Activated naive CD4-positive, alpha-beta T cell treated with anti-CD3 and anti-CD28 coated beads, Interleukin-2, amount 10 ng/mL, durations not matched to agents 7 days and 5 days (primary cell): Measurements from ENCODE around the gene ZNF566.
A peak's percentile ranks its signal among the peaks of the same experiment; 100 is the strongest.

ENCODE experiments used
- CTCF ChIA-PET: fragments of 350-600 bp; sonication (Branson Sonifier 250); formaldehyde crosslinking; loops from one replicate; lab custom pipeline; 2021; ENCODE audit warnings: antibody characterized with exemption; lab: Charles Lee
- DNase-seq: peaks from one replicate; pipeline ENCODE4 v3.0.0-alpha.2; 2020
- H3K27ac Mint-ChIP-seq: one replicate; pipeline ENCODE4 v1.8.0; 2021; ENCODE audit warnings: mild to moderate bottlenecking, moderate library complexity, mixed read lengths
- H3K27me3 Mint-ChIP-seq: one replicate; pipeline ENCODE4 v1.8.0; 2021; ENCODE audit warnings: mild to moderate bottlenecking, mixed read lengths
- H3K36me3 Mint-ChIP-seq: one replicate; pipeline ENCODE4 v1.8.0; 2021; ENCODE audit warnings: mixed read lengths
- H3K4me1 Mint-ChIP-seq: one replicate; pipeline ENCODE4 v1.8.0; 2021; ENCODE audit warnings: mixed read lengths
- H3K4me3 Mint-ChIP-seq: one replicate; pipeline ENCODE4 v1.8.0; 2021; ENCODE audit warnings: mild to moderate bottlenecking, moderate library complexity, mixed read lengths
- H3K9me3 Mint-ChIP-seq: one replicate; pipeline ENCODE4 v1.8.0; 2021; ENCODE audit warnings: mixed read lengths

The ZNF566 gene

DNA sequence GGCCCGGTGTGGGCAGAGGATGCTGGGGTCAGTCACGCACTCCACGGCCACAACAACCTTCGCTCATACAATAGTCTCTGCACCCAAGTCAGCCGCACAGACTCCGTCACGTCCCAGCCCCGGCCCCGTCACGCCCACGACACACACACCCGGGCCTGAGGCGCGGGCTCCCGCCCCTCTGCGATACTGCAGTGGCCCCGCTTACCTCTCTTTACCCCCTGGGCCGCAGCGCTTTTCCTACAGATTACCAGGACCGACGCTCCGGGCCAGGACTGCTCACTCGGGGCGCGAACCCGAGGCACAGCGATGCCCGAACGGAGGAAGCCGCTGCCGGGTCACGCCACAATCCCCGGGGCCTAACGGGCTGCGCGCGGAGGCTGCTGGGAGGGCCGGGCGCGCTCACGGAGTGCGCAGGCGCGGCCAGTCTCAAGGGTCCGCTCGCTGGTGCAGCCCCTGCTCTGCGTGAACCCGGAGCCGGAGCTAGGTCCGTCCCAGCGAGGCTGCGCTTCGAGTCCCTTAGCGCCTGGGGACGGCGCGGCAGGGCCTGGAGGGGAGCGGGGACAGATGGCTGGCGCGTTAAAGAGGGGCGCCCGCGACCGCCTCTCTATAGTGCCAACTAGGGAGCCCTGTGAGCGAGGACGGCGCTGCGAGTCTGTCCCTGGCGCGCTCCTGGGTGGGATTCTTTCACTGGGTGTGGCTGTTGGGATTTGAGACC is 70.9 kb downstream of the ZNF566 start, which contains the start of gene ZFP82:
TSS of gene ZFP82 (minus strand) at position 358 of the 715 bp plus-strand sequence. CDS start 8,855 bp downstream, outside the sequence.
- peaks cover 34% of the 10 kb centered on the region for H3K36me3 Mint-ChIP-seq
- DNase-seq, result peak; percentile 80
- H3K4me1 Mint-ChIP-seq, result peaks cover 25% of the 10 kb centered on the region
- H3K27ac Mint-ChIP-seq, result peak within 1 kb of the TSS; percentile 93
- peaks cover 20% of the 10 kb centered on the region for H3K27me3 Mint-ChIP-seq
- CTCF ChIA-PET, result no interaction called here
- peaks cover 36% of the 10 kb centered on the region for H3K9me3 Mint-ChIP-seq
- peak within 1 kb of the TSS; percentile 86 for H3K4me3 Mint-ChIP-seq

DNA sequence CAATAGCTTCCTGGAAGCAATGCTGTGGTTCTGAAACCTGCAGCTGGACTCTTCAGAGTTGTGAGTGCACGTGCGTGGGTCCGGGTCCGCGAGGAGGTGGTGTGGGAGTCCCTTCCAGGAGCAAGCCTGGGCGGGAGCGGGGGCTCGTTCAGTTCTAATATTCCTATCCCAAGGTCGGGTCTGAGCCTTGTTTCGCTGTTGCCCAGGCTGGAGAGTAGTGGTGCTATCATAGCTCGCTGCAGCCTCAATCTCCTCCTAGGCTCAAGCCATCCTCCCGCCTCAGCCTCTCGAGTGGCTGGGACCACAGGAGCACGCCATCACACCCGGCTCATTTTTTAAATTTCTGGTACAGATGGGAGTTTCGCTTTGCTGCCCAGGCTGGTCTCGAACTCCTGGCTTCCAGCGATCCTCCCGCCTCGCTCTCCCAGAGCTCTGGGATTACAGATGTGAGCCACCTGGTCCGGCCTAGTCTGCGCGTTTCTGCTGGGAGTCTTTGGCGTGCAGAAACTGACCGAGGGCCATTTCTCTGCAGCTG is 71.5 kb downstream of the ZNF566 start:
- DNase-seq, result peak; percentile 20
- Mint-ChIP-seq H3K27me3 (peaks cover 20% of the 10 kb centered on the region), H3K27ac (peak overlapping the region; percentile 93), H3K4me3 (peak overlapping the region; percentile 86), H3K36me3 (peaks cover 39% of the 10 kb centered on the region), H3K9me3 (peaks cover 41% of the 10 kb centered on the region), H3K4me1 (peaks cover 25% of the 10 kb centered on the region)
- CTCF ChIA-PET, result no interaction called here

DNA sequence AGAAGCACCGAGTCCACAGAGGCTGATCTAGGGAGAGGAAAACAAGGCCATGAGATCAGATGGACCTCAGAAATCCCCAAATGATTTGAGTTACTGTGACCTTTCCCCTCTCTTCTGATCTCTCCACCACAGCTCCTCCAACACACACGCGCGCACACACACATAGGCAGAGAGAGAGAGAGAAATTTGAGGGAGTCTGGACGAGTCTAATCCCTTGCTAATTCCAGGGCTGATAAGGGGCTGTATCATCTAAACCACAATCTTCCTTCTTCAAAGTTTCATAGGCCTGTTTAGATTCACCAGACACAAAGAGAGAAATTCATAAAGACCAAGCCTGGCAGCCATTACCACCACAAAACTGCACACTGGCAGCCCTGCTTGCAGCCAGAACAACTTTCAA is 79.5 kb downstream of the ZNF566 start:
- no peak overlapping the region for H3K27ac Mint-ChIP-seq
- peaks cover 64% of the 10 kb centered on the region for H3K36me3 Mint-ChIP-seq
- no peaks in the 10 kb centered on the region for H3K4me1 Mint-ChIP-seq
- CTCF ChIA-PET, result no interaction called here
- H3K4me3 Mint-ChIP-seq, result no peak overlapping the region
- peaks cover 45% of the 10 kb centered on the region for H3K9me3 Mint-ChIP-seq
- H3K27me3 Mint-ChIP-seq, result no peaks in the 10 kb centered on the region
- no peak for DNase-seq

DNA sequence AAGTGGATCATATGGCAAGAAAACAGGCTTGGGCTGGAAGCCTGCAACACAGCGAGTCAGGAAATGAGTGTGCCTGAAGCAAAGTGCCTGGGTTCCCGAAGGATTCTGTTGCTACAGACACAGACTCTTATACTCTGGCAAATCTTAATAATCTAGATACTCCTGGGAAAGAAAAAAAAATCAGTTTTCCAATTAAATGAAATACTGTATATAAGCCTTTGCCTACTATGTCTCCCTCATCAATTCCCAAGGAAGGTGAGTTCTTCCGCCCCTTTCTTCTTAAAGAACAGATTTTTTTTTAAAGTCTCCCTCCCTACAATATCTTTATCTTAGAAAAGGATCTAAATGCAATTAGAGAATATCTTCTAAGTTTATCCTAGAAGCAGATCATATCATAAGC is 81.3 kb downstream of the ZNF566 start:
- no peak for DNase-seq
- H3K27ac Mint-ChIP-seq, result no peak overlapping the region
- H3K27me3 Mint-ChIP-seq, result no peaks in the 10 kb centered on the region
- peaks cover 69% of the 10 kb centered on the region for H3K36me3 Mint-ChIP-seq
- H3K4me1 Mint-ChIP-seq, result no peaks in the 10 kb centered on the region
- peaks cover 47% of the 10 kb centered on the region for H3K9me3 Mint-ChIP-seq
- CTCF ChIA-PET, result no interaction called here
- no peak overlapping the region for H3K4me3 Mint-ChIP-seq

DNA sequence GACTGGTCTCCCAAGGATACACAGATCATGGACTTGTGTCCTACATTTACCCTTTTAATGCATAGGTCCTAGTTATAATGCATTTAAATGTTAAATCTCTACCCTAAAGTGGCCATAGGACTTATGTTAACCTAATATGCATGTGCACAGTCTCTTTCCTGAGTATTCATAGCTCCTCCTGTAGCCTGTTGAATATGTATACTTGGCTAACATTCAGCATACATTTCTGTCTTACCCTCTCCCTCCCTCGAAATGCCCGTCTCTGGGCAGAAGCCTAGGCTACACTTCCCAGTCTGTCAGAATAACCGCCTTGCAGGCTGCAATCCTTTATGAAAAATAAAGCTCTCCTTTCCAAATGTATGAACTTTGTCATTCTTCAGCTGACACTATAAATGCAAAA is 84.9 kb downstream of the ZNF566 start:
- H3K9me3 Mint-ChIP-seq, result peaks cover 40% of the 10 kb centered on the region

DNA sequence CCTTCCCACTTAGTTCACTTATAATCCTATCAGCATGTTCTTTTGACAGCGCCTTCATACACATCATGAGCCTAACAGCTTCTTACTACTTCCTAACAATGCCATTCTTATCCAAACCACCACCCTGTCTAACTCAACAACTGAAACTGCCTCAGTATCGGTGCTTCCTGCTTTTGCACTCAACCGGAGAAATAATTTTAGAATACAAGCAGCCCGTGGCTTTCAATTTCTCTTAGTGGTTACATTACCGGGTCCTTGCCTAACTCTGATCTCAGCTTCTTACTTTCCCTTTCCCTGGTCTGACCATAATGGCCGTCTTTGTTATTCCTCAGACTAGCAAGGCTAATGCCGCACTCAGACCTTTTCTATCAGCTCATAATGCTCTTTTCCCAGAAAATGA is 87.9 kb downstream of the ZNF566 start:
- CTCF ChIA-PET, result no interaction called here
- Mint-ChIP-seq H3K27ac (no peak overlapping the region), H3K36me3 (peaks cover 66% of the 10 kb centered on the region), H3K9me3 (peaks cover 40% of the 10 kb centered on the region), H3K4me3 (no peak overlapping the region), H3K4me1 (no peaks in the 10 kb centered on the region), H3K27me3 (no peaks in the 10 kb centered on the region)
- DNase-seq, result no peak

More for the DNA sequence above, 84.9 kb downstream of the ZNF566 start:
- Mint-ChIP-seq H3K27ac (no peak overlapping the region), H3K4me3 (no peak overlapping the region), H3K4me1 (no peaks in the 10 kb centered on the region), H3K36me3 (peaks cover 71% of the 10 kb centered on the region), H3K27me3 (no peaks in the 10 kb centered on the region)
- CTCF ChIA-PET, result no interaction called here
- no peak for DNase-seq

DNA sequence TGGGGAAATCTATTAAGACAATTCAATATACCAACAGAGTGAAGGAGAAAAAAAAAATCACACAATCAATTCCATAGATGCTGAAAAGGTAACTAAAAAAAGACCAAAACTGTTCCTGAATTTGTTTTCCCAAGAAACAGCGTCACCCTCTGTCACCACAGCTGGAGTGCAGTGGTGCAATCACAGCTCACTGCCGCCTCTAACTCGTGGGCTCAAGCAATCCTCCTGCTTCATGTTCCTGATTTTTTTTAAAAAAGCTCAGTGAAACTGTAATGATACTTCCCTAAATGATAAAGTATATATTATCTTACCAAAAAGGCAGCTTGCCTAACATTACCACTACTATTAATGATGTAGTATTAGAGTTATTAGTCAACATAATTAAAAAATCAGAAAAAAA is 90.8 kb downstream of the ZNF566 start:
- Mint-ChIP-seq H3K36me3 (peaks cover 63% of the 10 kb centered on the region), H3K27me3 (no peaks in the 10 kb centered on the region), H3K4me3 (no peak overlapping the region), H3K9me3 (peaks cover 47% of the 10 kb centered on the region), H3K27ac (no peak overlapping the region), H3K4me1 (no peaks in the 10 kb centered on the region)
- no peak for DNase-seq
- CTCF ChIA-PET, result no interaction called here
